ENCODE data around the gene OR9Q1.

DNA sequence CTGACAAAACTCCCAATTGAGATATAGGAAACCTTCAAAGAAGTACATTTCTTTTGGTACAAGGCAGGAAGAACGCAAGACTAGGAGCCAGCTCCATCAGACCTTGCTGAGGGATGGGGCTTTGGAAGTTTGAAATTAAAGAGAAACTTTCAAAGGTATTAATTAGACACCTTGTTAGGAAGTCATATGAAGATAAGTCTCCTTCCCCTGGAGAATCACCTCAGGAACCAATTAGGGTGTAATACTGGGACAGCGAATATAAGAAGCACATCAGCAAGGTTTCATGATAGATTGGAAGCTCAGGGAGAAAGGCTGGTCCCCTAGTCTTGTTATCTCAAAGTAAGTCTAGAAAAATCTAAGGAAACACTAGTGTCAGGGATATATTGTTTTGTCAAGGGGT lies 165.1 kb downstream of the OR9Q1 start, which contains the start of gene OR9Q2:
- TF ChIP-seq CTCF (IDR thresholded peaks at IDR 0.05; ENCODE audit: low read depth, low read length) (no peak), MAX (IDR thresholded peaks at IDR 0.05; ENCODE audit: low read depth, low read length) (no peak), POLR2A (IDR thresholded peaks at IDR 0.05; ENCODE audit: extremely low read depth, insufficient read length) (no peak), MYC (IDR thresholded peaks at IDR 0.05; ENCODE audit: low read depth, low read length) (no peak)

All from NB4 (cell line).